Stimulated activated CD8-positive, alpha-beta memory T cell treated with anti-CD3 and anti-CD28 coated beads, Interleukin-2, amount 100 ng/mL, for 1 hour (primary cell): Measurements from ENCODE around the gene TPRG1.

Source experiments
- DNase-seq, 2 donors: peaks; one replicate each; pipeline ENCODE4 v3.0.0-alpha.2; 2020; ENCODE audit warnings: low read depth in 2 of 2

Gene TPRG1, protein sequence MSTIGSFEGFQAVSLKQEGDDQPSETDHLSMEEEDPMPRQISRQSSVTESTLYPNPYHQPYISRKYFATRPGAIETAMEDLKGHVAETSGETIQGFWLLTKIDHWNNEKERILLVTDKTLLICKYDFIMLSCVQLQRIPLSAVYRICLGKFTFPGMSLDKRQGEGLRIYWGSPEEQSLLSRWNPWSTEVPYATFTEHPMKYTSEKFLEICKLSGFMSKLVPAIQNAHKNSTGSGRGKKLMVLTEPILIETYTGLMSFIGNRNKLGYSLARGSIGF

DNA sequence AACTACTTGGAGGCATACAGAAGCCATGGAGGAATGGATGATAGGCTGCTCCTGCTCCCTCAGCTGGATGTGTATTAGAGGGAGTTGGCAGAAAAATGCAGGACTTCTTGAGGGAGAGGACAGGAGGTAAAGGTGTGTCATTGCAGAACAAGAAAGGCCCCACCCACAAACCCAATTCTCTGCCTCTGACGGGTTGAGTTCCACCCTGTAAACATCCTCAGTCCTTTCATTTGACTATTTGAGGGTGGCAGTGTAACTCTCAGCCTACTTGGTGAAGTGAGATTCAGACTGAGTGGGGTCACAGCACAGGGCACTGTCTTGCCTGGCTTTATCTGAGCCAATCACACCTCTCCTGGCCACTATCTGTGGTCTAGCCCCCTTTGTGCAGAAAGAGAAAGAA is at the start of gene TPRG1:
TSS of gene TPRG1 (plus strand) at position 265 of the 400 bp plus-strand sequence. CDS start 35,414 bp downstream, outside the sequence.
- no peak for DNase-seq

DNA sequence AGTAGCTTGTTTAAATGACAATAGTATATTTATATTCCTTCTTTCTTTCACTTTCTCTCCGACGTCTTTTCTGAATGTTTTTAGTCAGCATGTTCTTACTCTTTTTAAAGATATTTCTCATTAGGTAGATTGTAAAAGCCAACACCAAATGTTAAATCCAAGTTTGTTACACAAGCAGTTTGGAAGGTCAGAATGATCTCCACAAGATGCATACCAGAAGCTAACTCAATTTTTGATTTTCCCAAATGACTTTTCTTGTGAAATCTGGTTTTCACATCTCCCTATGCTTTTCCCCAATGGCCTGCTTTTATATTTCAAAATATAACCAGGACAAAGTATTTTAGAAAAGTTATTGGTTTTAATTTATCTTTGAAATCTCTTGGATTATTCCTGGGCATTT is 49.7 kb upstream of the TPRG1 start:
- DNase-seq, result no peak

GRCh38 chr3:189122526-189123205 is 49.1 kb upstream of the TPRG1 start:
- DNase-seq, result no peak

DNA sequence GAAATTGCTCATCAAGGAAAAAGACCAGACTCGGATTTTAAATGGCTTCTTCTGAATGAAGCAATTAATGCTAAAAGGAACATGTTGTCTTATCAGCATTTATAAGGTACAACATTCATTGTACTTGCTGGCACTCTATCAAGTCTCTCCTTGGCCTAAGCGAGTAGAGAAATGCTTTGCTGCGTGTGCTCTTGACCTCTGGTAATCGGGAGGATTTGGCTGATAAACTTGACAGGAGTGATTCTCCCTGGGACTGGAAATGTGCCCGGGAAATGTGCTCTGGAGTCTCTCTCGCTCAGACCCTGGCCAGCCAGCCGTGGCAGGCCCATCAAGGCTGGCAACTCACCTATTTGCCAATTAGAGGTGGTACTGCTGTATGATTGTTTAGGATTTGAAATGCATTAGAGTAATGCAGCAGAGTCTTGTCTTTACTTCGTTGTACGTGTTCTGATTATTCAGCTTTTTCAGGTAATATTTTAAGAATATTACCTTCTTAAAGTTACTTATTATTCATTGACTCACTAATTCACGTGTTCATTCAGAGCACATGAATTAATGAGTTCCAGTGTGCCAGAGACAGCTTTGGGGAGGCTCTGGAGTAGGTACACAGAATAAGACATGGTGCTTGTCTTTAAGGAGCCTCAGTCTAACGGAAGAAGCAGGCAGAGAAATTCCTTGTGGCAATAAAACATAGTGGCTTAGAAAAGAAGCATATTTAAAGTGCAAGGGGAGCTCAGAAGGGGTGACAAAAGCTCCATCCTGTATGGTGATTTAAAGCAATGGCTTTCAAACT is 48.0 kb upstream of the TPRG1 start:
- no peak for DNase-seq

- peak; percentile 47 to 54 for DNase-seq
Observed at GRCh38 chr3:189132231-189132671, 39.5 kb upstream of the TPRG1 start.

DNA sequence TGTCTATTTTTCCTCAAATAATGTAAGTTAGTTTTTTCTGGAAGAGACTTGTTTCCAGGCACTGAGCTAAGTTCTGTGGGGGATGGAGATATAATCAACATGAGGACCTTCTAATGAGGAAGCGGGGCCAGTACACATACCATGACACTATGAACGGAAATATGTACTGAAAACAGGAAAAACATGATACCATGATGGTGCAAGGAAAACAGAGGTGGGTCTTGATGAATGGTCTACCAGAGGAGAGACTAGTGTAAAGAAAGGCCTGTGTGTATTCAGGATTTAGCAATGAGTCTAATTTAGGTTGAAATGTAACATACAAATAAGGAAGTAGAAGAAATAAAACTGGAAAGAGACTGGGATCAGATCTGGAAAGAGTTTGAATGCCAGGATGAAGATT is 38.9 kb upstream of the TPRG1 start:
- no peak for DNase-seq

- DNase-seq, result no peak
Observed at GRCh38 chr3:189133768-189134167, 38.0 kb upstream of the TPRG1 start.

- no peak for DNase-seq
Observed at GRCh38 chr3:189137416-189137815, 34.4 kb upstream of the TPRG1 start.

DNA sequence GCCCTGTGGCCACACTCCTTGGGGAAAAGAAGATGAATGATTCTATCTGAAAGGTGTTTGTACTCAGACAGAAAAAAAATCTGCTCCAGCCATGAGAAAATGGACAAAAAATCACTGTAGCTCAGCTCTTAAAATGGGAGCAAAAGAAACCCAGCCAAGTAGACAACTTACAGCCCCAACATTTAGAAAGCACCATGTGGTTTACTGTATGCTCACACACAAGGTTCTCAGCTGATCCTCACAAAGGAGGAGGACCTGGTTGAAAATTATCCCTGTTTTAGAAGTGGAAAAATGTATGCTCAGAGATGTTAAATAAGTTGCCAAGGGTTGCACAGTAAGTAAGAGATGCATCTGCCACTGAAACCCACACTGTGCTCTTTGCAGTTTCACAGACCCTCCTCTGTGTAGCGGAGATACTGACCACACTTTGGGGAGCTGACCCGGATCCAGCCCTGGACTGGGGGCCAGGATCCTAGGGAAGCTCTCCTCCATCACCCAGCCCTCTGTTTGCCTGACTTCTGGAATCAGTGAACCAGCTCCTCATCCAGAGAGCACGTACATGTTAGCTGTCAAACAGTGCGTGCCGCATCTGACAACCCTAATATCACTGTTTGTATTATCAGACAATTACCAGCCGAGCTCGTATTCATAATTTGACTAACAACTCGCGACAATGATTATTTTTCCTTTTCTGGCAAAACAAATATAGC is 32.7 kb upstream of the TPRG1 start:
- no peak for DNase-seq

GRCh38 chr3:189139611-189139940 is 32.2 kb upstream of the TPRG1 start:
- DNase-seq, result no peak

GRCh38 chr3:189142527-189142926 is 29.2 kb upstream of the TPRG1 start:
- DNase-seq, result peak in 1 of 2 donors; percentile 9

DNA sequence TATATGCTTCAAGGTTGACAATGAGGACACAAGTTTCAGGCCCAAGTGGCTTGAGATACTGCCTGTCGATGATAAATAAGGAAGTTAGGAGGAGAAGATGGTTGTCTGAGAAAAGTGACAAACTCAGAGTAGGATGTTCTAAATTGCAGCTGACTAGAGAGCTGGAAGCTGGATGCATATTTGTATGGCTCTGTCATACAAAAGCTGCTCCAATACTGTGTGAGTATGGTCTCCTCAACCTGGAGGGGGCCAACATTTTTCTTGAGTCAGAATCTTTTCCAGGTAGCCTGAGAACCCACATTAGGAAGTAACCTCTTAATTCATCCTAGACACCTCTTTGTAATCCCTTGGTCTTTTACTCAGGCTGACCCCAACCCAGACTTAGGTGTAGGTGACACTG is 28.4 kb upstream of the TPRG1 start:
- DNase-seq, result no peak

DNA sequence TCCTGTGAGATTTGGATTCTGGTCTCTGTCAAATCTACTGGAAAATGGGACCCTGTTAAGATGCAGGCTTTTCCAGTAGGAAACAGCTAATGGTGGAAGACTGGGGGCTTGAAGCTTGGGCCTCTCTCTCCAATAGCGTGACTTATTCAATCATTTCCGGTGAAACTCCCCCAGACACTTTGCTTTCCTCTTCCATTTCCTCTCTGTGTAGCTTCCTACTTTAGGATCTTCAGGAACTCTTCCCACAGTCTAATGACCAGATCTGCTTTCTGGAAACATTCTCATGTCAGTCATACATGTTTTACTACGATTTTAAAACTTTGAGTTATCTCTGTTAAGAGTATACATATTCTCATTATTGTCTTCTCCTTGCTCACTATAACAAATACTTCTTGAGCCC is 28.0 kb upstream of the TPRG1 start:
- DNase-seq, result no peak

- no peak for DNase-seq
Observed at GRCh38 chr3:189144645-189145044, 27.1 kb upstream of the TPRG1 start.

GRCh38 chr3:189146848-189147247 is 24.9 kb upstream of the TPRG1 start:
- DNase-seq, result no peak

DNA sequence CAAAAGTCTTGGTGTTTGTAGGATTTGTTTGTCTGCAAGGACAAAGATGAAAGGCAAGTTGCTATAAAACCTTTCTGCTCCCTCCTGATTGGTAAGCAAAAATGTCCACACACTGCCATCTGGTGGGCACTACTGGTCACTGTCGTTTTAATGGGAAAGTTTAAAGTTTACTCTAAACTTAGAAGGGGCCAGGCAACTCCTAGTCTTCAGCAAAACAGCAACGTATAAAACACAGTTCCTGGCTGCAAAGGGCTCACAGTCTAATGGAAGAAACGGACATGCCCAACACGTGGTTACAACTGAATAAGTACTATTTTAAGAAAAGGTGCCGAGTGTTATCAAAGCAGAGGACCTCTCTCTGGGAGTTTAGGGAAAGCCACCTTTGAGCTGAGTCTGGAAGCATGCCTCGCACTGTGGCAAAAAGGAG is 23.7 kb upstream of the TPRG1 start:
- DNase-seq, result peak; percentile 44 to 48

- no peak for DNase-seq
Observed at GRCh38 chr3:189149203-189149602, 22.6 kb upstream of the TPRG1 start.

- no peak for DNase-seq
Observed at GRCh38 chr3:189157232-189158007, 14.4 kb upstream of the TPRG1 start.

DNA sequence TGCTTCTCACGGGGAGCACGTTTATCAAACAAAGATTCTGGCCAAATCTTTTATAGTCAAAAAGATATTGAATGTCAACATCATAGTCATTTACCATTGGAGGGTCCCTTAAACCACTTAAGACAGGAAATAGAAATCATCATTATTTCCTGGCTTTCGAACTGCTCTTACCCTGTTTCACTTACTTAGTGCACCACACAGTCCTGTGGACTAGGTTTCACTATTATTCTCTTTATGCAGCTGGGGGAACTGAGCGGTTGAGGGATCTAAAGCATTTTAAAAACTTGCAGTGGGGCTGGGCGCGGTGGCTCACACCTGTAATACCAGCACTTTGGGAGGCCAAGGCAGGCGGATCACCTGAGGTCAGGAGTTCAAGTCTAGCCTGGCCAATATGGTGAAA is 13.7 kb upstream of the TPRG1 start:
- no peak for DNase-seq

- DNase-seq, result no peak
Observed at GRCh38 chr3:189160519-189161309, 11.1 kb upstream of the TPRG1 start.
